Thoracic aorta (tissue), 2 donors: Measurements from ENCODE around the gene CPA1. TPM values are rescaled to one million over a fixed set of nuclear protein-coding genes. Genes with fewer than 3 reads are reported as not detected.

ENCODE experiments used
- ATAC-seq: fragments of 150-250 bp; one replicate; pipeline ENCODE4 v1.8.0; 2017; ENCODE audit warnings: low read depth; ENCODE audit not compliant: insufficient number of reproducible peaks, low FRiP score
- DNase-seq: peaks from one replicate; pipeline ENCODE4 v3.0.0-alpha.2; 2020; ENCODE audit warnings: low spot score
- H3K27ac ChIP-seq, 2 donors: fragments of 200-600 bp; sonication (generic); 1 replicate in 1 of 2; 2 replicates in 1 of 2; pipeline ENCODE4 v1.5.1; 2016; ENCODE audit warnings: mild to moderate bottlenecking in 2 of 2, moderate library complexity in 2 of 2
- H3K27me3 ChIP-seq: fragments of 200-600 bp; sonication (generic); replicated peaks from 2 replicates; pipeline ENCODE4 v1.6.0; 2016; ENCODE audit warnings: mild to moderate bottlenecking; ENCODE audit not compliant: insufficient read depth
- H3K36me3 ChIP-seq: fragments of 200-600 bp; sonication (generic); one replicate; pipeline ENCODE4 v1.5.1; 2016
- H3K4me1 ChIP-seq, 2 donors: fragments of 200-600 bp; sonication (generic); 1 replicate in 1 of 2; 2 replicates in 1 of 2; pipeline versions ENCODE4 v1.5.1 to v1.6.0; 2016; ENCODE audit warnings: low read depth in 2 of 2, mild to moderate bottlenecking in 1 of 2; ENCODE audit not compliant: control insufficient read depth in 1 of 2
- H3K4me3 ChIP-seq: fragments of 200-600 bp; sonication (generic); 2 replicates; pipeline ENCODE4 v1.5.1; 2016; ENCODE audit warnings: mild to moderate bottlenecking
- H3K9me3 ChIP-seq: fragments of 200-600 bp; sonication (generic); 2 replicates; pipeline ENCODE4 v1.5.1; 2016
- total RNA-seq, 2 donors: library from RNA; depleted of rRNA; stranded (reverse); fragments of >200 nt; gene quantifications; one replicate each; pipeline versions ENCODE4 v1.1.0 to v1.2.3, GENCODE V29; 2016
- TF ChIP-seq, protein P1 (sequence below): fragments of 200-600 bp; sonication (generic); IDR thresholded peaks from one replicate; pipeline ENCODE4 v1.5.1; 2019; ENCODE audit warnings: antibody characterized with exemption

The CPA1 gene
- total RNA-seq, 2 donors from 2014 or later = 1.8 to 4.1 TPM

GRCh38 chr7:130397758-130398073, 17.4 kb downstream of the CPA1 start:
- peaks cover 6 to 52% of the 10 kb centered on the region in 2 donors for H3K4me1 ChIP-seq
- no peak for DNase-seq
- TF ChIP-seq, protein P1, sequence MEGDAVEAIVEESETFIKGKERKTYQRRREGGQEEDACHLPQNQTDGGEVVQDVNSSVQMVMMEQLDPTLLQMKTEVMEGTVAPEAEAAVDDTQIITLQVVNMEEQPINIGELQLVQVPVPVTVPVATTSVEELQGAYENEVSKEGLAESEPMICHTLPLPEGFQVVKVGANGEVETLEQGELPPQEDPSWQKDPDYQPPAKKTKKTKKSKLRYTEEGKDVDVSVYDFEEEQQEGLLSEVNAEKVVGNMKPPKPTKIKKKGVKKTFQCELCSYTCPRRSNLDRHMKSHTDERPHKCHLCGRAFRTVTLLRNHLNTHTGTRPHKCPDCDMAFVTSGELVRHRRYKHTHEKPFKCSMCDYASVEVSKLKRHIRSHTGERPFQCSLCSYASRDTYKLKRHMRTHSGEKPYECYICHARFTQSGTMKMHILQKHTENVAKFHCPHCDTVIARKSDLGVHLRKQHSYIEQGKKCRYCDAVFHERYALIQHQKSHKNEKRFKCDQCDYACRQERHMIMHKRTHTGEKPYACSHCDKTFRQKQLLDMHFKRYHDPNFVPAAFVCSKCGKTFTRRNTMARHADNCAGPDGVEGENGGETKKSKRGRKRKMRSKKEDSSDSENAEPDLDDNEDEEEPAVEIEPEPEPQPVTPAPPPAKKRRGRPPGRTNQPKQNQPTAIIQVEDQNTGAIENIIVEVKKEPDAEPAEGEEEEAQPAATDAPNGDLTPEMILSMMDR = no peak

DNA sequence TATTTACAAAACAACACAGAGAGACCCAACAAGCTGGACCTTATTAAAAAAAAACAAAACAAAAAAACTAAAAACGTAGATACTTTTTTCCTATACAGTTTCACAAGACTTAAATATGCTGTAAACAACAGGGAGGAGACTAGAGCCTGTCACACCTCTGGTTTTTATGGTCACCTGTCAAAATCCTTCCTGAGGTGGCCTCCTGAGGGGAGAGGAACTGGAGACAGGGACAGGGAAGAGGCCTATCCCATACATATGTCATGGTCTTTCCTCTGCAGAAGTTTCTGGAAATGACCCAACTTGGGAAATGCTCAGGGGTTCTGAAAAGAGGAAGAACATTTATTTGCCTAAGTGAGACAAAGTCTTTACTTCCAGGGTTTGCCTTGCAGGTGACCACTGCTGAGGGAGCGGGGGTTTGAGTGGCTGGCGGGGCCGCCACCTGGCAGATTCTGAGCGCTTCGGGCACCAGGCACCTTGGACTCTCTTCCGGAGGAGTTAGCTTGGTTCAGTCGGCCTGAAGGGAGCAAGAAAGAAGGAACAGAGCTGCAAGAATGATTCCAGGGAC, 18.3 kb downstream of the CPA1 start:
- Histone ChIP-seq H3K27ac (no peak overlapping the region), H3K4me1 (peaks cover 4 to 49% of the 10 kb centered on the region in 2 donors), H3K4me3 (no peak overlapping the region), H3K9me3 (no peaks in the 10 kb centered on the region), H3K36me3 (no peaks in the 10 kb centered on the region), H3K27me3 (no peaks in the 10 kb centered on the region)
- TF ChIP-seq, protein P1 = no peak
- DNase-seq (no peak), ATAC-seq (no peak)

More at GRCh38 chr7:130397758-130398073, 17.4 kb downstream of the CPA1 start:
- Histone ChIP-seq H3K9me3 (no peaks in the 10 kb centered on the region), H3K27me3 (no peaks in the 10 kb centered on the region), H3K4me3 (no peak overlapping the region), H3K36me3 (no peaks in the 10 kb centered on the region), H3K27ac (no peak overlapping the region)
- ATAC-seq = no peak

DNA sequence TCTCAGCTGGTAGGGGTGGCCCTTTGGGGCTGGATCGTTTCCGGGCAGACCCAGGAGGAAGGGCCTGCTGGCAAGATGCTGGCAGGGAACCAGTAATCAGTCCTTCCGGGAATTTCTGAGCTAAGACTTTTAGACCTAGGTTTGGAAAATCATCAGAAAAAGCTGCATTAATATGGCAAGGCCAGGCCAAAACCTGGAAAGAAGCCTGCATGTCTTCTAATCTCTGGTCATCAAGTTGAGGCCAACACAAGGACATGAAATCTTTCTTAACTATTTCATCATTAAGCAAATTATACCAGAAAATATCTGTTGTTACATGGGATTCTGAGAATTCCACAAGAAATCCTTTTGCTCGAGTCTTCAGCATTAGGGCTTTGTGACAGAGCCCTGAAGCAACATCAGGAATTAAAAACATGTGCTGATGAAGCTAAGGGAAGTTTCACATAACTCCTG, 19.9 kb downstream of the CPA1 start:
- no peak for ATAC-seq

GRCh38 chr7:130401101-130401500, 20.8 kb downstream of the CPA1 start:
- H3K4me3 ChIP-seq = no peak overlapping the region
- no peaks in the 10 kb centered on the region for H3K9me3 ChIP-seq
- TF ChIP-seq, protein P1 = no peak
- ATAC-seq = no peak
- H3K36me3 ChIP-seq = no peaks in the 10 kb centered on the region
- no peak overlapping the region for H3K27ac ChIP-seq
- no peak for DNase-seq
- H3K4me1 ChIP-seq = peaks cover 4 to 46% of the 10 kb centered on the region in 2 donors
- no peaks in the 10 kb centered on the region for H3K27me3 ChIP-seq

More for the DNA sequence above, 19.9 kb downstream of the CPA1 start:
- Histone ChIP-seq H3K27me3 (no peaks in the 10 kb centered on the region), H3K4me1 (peaks cover 4 to 49% of the 10 kb centered on the region in 2 donors), H3K27ac (peak overlapping the region in 1 of 2 donors; percentile 19), H3K36me3 (no peaks in the 10 kb centered on the region), H3K9me3 (no peaks in the 10 kb centered on the region), H3K4me3 (no peak overlapping the region)
- TF ChIP-seq, protein P1 = no peak
- no peak for DNase-seq

GRCh38 chr7:130401578-130401977, 21.3 kb downstream of the CPA1 start:
- H3K27me3 ChIP-seq = no peaks in the 10 kb centered on the region
- H3K4me1 ChIP-seq = peaks cover 4 to 41% of the 10 kb centered on the region in 2 donors
- no peak for DNase-seq
- TF ChIP-seq, protein P1 = no peak
- H3K36me3 ChIP-seq = no peaks in the 10 kb centered on the region
- ATAC-seq = no peak
- H3K4me3 ChIP-seq = no peak overlapping the region
- H3K27ac ChIP-seq = no peak overlapping the region
- no peaks in the 10 kb centered on the region for H3K9me3 ChIP-seq
